HepG2 (cell line): Measurements from ENCODE around the gene SLC25A22. TPM values are rescaled to one million over a fixed set of nuclear protein-coding genes. Genes with fewer than 3 reads are reported as not detected.

Source experiments
- ASH2L ChIP-seq: fragments of 300-600, 200-600 bp; sonication (generic); IDR thresholded peaks from 2 replicates; pipeline ENCODE4 v1.7.0; 2017; ENCODE audit warnings: low read depth, mild to moderate bottlenecking, moderate library complexity, mixed read lengths, low read length; ENCODE audit not compliant: insufficient read length
- CSRNP1 ChIP-seq: sonication (generic); formaldehyde crosslinking; IDR thresholded peaks from 2 replicates; pipeline ENCODE4 v1.8.1; 2023; ENCODE audit warnings: mild to moderate bottlenecking, missing genetic modification reagents
- DR1 ChIP-seq: sonication (generic); formaldehyde crosslinking; IDR thresholded peaks from 2 replicates; pipeline ENCODE4 v1.8.0; 2021; ENCODE audit warnings: mild to moderate bottlenecking, missing genetic modification reagents, inconsistent platforms
- ELK4 ChIP-seq: sonication (generic); formaldehyde crosslinking; IDR thresholded peaks from 2 replicates; pipeline ENCODE4 v1.9.0; 2021; ENCODE audit warnings: missing genetic modification reagents, borderline replicate concordance
- PHF21A ChIP-seq: sonication (generic); formaldehyde crosslinking; IDR thresholded peaks from 2 replicates; pipeline ENCODE4 v1.5.0; 2020; ENCODE audit warnings: mild to moderate bottlenecking, missing genetic modification reagents
- SAP130 ChIP-seq: IDR thresholded peaks from 2 replicates; pipeline ENCODE4 v1.6.1; 2016; ENCODE audit warnings: low read depth
- YEATS2 ChIP-seq: sonication (generic); formaldehyde crosslinking; IDR thresholded peaks from 2 replicates; pipeline ENCODE4 v1.4.0; 2020; ENCODE audit warnings: missing genetic modification reagents, borderline replicate concordance
- ZNF235 ChIP-seq: sonication (generic); formaldehyde crosslinking; IDR thresholded peaks from 2 replicates; pipeline ENCODE4 v1.8.1; 2023; ENCODE audit warnings: mild to moderate bottlenecking, missing genetic modification reagents, borderline replicate concordance
- ZNF414 ChIP-seq: sonication (generic); formaldehyde crosslinking; IDR thresholded peaks from 2 replicates; pipeline ENCODE4 v1.5.0; 2020; ENCODE audit warnings: missing genetic modification reagents
- ZNF792 ChIP-seq: IDR thresholded peaks from 2 replicates; pipeline ENCODE4 v1.6.1; 2016
- polyA plus RNA-seq, 8 experiments: library from polyadenylated mRNA; depleted of rRNA in 3 of 8; stranded (reverse) in 7 of 8; unstranded in 1 of 8; fragments of >200 nt; fragmentation: Illumina TruSeq in 4 of 8; extraction: Trizol in 4 of 8; gene quantifications; 2 replicates each; pipeline versions ENCODE4 v1.2.1 to v1.2.3, GENCODE V29; 2011 to 2016; ENCODE audit warnings: low read depth in 4 of 8, missing spikeins in 1 of 8, mixed read lengths in 1 of 8; ENCODE audit not compliant: insufficient read depth in 1 of 8
- total RNA-seq, 5 experiments: library from RNA; depleted of rRNA; stranded (reverse); fragments of >200 nt; fragmentation: Illumina TruSeq; extraction: Trizol; gene quantifications; 2 replicates each; pipeline ENCODE4 v1.2.3, GENCODE V29; 2016; ENCODE audit warnings: low read depth in 1 of 5
- TF ChIP-seq, protein P1 (sequence below): sonication (generic); formaldehyde crosslinking; IDR thresholded peaks from 2 replicates; pipeline ENCODE4 v1.4.0; 2020; ENCODE audit warnings: missing genetic modification reagents, borderline replicate concordance
- TF ChIP-seq, protein P2 (sequence below): sonication (generic); formaldehyde crosslinking; IDR thresholded peaks from 2 replicates; pipeline ENCODE4 v1.4.0; 2020; ENCODE audit warnings: missing genetic modification reagents, mild to moderate bottlenecking, borderline replicate concordance
- TF ChIP-seq, protein P3 (sequence below): sonication (generic); formaldehyde crosslinking; IDR thresholded peaks from 2 replicates; pipeline ENCODE4 v1.5.1; 2020; ENCODE audit warnings: mild to moderate bottlenecking, missing genetic modification reagents, moderate library complexity

SLC25A22 gene
- total and polyA plus RNA-seq, 2 of the 13 experiments (the other 11 are each of a cell fraction or from before 2014, with no cell fraction given), result 12.4 to 19.2 TPM

DNA sequence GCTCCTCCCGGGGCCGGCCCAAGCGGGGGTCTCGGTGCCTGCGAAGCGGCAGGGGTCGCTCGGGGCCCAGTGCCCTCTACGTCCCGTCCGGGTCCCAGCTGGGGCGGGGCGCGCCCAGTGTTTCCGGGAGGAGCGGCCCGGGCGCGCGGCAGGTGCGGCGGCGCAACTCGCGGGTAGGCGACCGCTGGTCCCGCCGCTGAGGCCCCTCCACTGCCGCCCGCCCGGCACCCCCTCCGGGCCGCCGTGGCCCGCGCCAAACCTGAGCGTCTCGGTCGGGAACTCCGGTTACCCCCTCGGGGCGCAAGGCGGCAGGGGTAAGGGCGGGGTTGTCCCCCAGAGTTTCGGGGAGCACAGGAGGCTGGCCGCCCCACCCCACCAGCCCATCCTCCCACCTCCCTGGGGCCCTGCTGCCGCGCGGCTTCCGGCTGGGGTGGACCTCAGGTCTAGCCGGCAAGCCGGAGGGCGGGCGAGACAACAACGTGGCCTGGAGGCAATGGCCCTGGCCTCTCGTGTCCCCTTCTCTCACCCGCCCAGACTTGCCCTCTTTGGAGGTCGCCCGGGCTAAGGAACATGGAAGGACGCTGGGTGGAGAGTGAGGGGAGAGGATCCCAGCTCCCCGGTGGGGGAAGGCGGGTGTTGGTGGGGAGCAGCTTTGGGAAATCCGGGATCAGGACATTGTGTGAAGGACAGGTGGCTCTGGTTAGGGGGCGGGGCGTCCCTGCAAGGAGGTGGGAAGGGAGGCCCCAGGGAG is 29.2 kb upstream of the SLC25A22 start (continued):
- TF ChIP-seq ZNF235 (CRISPR knock-in tag) (peak; percentile 69; the same call in 1 of the 2 replicates), YEATS2 (CRISPR knock-in tag) (peak; percentile 63), ELK4 (no peak), CSRNP1 (CRISPR knock-in tag) (no peak), ZNF414 (CRISPR knock-in tag) (peak; percentile 89), DR1 (CRISPR knock-in tag) (peak; percentile 57; the same call in 1 of the 2 replicates), ZNF792 (CRISPR knock-in tag) (peak; percentile 42; the same call in 1 of the 2 replicates), PHF21A (peak; percentile 58; the same call in 1 of the 2 replicates), SAP130 (peak; percentile 89), ASH2L (peak; percentile 27)
- TF ChIP-seq, protein P1, sequence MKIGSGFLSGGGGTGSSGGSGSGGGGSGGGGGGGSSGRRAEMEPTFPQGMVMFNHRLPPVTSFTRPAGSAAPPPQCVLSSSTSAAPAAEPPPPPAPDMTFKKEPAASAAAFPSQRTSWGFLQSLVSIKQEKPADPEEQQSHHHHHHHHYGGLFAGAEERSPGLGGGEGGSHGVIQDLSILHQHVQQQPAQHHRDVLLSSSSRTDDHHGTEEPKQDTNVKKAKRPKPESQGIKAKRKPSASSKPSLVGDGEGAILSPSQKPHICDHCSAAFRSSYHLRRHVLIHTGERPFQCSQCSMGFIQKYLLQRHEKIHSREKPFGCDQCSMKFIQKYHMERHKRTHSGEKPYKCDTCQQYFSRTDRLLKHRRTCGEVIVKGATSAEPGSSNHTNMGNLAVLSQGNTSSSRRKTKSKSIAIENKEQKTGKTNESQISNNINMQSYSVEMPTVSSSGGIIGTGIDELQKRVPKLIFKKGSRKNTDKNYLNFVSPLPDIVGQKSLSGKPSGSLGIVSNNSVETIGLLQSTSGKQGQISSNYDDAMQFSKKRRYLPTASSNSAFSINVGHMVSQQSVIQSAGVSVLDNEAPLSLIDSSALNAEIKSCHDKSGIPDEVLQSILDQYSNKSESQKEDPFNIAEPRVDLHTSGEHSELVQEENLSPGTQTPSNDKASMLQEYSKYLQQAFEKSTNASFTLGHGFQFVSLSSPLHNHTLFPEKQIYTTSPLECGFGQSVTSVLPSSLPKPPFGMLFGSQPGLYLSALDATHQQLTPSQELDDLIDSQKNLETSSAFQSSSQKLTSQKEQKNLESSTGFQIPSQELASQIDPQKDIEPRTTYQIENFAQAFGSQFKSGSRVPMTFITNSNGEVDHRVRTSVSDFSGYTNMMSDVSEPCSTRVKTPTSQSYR (CRISPR knock-in tag), result peak; percentile 47; the same call in 1 of the 2 replicates
- TF ChIP-seq, protein P2, sequence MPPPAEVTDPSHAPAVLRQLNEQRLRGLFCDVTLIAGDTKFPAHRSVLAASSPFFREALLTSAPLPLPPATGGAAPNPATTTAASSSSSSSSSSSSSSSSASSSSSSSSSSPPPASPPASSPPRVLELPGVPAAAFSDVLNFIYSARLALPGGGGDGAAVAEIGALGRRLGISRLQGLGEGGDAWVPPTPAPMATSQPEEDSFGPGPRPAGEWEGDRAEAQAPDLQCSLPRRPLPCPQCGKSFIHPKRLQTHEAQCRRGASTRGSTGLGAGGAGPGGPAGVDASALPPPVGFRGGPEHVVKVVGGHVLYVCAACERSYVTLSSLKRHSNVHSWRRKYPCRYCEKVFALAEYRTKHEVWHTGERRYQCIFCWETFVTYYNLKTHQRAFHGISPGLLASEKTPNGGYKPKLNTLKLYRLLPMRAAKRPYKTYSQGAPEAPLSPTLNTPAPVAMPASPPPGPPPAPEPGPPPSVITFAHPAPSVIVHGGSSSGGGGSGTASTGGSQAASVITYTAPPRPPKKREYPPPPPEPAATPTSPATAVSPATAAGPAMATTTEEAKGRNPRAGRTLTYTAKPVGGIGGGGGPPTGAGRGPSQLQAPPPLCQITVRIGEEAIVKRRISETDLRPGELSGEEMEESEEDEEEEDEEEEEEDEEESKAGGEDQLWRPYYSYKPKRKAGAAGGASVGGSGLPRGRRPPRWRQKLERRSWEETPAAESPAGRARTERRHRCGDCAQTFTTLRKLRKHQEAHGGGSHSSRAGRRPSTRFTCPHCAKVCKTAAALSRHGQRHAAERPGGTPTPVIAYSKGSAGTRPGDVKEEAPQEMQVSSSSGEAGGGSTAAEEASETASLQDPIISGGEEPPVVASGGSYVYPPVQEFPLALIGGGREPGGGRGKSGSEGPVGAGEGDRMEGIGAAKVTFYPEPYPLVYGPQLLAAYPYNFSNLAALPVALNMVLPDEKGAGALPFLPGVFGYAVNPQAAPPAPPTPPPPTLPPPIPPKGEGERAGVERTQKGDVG (CRISPR knock-in tag), result peak; percentile 49; the same call in 1 of the 2 replicates
- TF ChIP-seq, protein P3, sequence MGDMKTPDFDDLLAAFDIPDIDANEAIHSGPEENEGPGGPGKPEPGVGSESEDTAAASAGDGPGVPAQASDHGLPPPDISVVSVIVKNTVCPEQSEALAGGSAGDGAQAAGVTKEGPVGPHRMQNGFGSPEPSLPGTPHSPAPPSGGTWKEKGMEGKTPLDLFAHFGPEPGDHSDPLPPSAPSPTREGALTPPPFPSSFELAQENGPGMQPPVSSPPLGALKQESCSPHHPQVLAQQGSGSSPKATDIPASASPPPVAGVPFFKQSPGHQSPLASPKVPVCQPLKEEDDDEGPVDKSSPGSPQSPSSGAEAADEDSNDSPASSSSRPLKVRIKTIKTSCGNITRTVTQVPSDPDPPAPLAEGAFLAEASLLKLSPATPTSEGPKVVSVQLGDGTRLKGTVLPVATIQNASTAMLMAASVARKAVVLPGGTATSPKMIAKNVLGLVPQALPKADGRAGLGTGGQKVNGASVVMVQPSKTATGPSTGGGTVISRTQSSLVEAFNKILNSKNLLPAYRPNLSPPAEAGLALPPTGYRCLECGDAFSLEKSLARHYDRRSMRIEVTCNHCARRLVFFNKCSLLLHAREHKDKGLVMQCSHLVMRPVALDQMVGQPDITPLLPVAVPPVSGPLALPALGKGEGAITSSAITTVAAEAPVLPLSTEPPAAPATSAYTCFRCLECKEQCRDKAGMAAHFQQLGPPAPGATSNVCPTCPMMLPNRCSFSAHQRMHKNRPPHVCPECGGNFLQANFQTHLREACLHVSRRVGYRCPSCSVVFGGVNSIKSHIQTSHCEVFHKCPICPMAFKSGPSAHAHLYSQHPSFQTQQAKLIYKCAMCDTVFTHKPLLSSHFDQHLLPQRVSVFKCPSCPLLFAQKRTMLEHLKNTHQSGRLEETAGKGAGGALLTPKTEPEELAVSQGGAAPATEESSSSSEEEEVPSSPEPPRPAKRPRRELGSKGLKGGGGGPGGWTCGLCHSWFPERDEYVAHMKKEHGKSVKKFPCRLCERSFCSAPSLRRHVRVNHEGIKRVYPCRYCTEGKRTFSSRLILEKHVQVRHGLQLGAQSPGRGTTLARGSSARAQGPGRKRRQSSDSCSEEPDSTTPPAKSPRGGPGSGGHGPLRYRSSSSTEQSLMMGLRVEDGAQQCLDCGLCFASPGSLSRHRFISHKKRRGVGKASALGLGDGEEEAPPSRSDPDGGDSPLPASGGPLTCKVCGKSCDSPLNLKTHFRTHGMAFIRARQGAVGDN, result peak; percentile 96
